Tibial artery (tissue), 4 donors: ENCODE results near the gene ATP9A.

ENCODE experiments used
- DNase-seq, 2 donors: peaks; one replicate each; pipeline ENCODE4 v3.0.0-alpha.2; 2019
- H3K27ac ChIP-seq, 2 donors: fragments of 200-600 bp; sonication (generic) in 1 of 2; 1 replicate in 1 of 2; 2 replicates in 1 of 2; pipeline ENCODE4 v1.5.1; 2018 to 2019; ENCODE audit warnings: mild to moderate bottlenecking in 1 of 2
- H3K27me3 ChIP-seq, 2 donors: fragments of 200-600 bp; sonication (generic) in 1 of 2; one replicate each; pipeline versions ENCODE4 v1.5.1 to v1.6.0; 2016 to 2019
- H3K36me3 ChIP-seq, 3 donors: fragments of 200-600 bp; sonication (generic) in 2 of 3; one replicate each; pipeline ENCODE4 v1.5.1; 2016 to 2019; ENCODE audit warnings: mild to moderate bottlenecking in 2 of 3
- H3K4me1 ChIP-seq, 4 donors: fragments of 200-600 bp; sonication (generic) in 2 of 4; 1 replicate in 3 of 4; 2 replicates in 1 of 4; pipeline ENCODE4 v1.5.1; 2016 to 2019
- H3K4me3 ChIP-seq, 2 donors: fragments of 200-600 bp; sonication (generic) in 1 of 2; 1 replicate in 1 of 2; 2 replicates in 1 of 2; pipeline ENCODE4 v1.5.1; 2018 to 2019; ENCODE audit warnings: mild to moderate bottlenecking in 2 of 2
- H3K9me3 ChIP-seq, 3 donors: fragments of 200-600 bp; sonication (generic) in 1 of 3; one replicate each; pipeline ENCODE4 v1.5.1; 2016 to 2019
- intact Hi-C: fragments of 100-400 bp; cut with DNase I; formaldehyde crosslinking; loops from one replicate; pipeline ENCODE4 v1.15.0; 2023; ENCODE audit warnings: low total_unique reads
- TF ChIP-seq, protein P1 (sequence below), 2 experiments: fragments of 200-600 bp in 1 of 2; fragments of 450-650 bp in 1 of 2; IDR thresholded peaks; one replicate each; pipeline ENCODE4 v1.5.1; 2017 to 2019; ENCODE audit warnings: antibody characterized with exemption in 2 of 2, mild to moderate bottlenecking in 1 of 2, moderate library complexity in 1 of 2

ATP9A gene

DNA sequence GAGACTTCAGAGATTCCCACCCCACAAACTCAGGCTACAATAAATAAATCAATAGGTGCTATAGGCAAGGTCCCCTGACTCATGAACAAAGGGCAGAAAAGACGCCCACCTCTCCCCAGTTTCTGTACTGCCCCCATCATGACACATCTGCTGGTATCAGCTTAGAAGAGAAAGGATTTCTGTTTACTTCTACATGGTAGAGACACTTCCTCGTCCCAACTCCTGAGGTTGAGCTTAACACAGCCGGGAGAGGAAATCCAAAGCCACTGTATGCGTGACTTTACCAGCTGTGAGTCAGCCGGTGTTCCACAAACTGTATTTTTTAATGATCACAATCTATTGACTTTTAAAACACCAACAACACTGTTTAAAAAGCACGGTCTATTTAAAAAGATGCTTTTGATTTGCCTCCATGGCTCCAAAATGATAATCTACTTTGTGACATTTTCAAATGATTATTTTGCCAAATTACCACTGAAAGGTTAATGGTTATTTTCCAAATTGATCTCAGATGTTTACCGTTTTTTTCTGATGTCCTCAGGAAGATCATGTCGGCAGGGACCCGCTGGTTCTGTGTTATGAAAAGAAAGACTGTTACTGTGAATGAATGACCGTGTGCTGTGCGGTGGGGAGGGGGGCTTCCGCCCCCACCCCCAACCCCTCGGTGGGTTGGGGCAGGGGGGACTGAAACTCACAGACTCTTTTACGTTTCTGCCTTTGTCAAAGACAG, 72.5 kb downstream of the ATP9A start:
- Histone ChIP-seq H3K4me1 (peaks cover 0 to 23% (median 15%) of the 10 kb centered on the region in 4 donors), H3K27ac (peak overlapping the region; percentile 3 to 21), H3K9me3 (no peaks in the 10 kb centered on the region), H3K36me3 (peaks cover 6 to 30% (median 8%) of the 10 kb centered on the region in 3 donors), H3K4me3 (no peak overlapping the region), H3K27me3 (no peaks in the 10 kb centered on the region)
- TF ChIP-seq, protein P1, sequence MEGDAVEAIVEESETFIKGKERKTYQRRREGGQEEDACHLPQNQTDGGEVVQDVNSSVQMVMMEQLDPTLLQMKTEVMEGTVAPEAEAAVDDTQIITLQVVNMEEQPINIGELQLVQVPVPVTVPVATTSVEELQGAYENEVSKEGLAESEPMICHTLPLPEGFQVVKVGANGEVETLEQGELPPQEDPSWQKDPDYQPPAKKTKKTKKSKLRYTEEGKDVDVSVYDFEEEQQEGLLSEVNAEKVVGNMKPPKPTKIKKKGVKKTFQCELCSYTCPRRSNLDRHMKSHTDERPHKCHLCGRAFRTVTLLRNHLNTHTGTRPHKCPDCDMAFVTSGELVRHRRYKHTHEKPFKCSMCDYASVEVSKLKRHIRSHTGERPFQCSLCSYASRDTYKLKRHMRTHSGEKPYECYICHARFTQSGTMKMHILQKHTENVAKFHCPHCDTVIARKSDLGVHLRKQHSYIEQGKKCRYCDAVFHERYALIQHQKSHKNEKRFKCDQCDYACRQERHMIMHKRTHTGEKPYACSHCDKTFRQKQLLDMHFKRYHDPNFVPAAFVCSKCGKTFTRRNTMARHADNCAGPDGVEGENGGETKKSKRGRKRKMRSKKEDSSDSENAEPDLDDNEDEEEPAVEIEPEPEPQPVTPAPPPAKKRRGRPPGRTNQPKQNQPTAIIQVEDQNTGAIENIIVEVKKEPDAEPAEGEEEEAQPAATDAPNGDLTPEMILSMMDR (IDR thresholded peaks at IDR 0.05): no peak
- DNase-seq: no peak
- intact Hi-C loops: no loop called here

DNA sequence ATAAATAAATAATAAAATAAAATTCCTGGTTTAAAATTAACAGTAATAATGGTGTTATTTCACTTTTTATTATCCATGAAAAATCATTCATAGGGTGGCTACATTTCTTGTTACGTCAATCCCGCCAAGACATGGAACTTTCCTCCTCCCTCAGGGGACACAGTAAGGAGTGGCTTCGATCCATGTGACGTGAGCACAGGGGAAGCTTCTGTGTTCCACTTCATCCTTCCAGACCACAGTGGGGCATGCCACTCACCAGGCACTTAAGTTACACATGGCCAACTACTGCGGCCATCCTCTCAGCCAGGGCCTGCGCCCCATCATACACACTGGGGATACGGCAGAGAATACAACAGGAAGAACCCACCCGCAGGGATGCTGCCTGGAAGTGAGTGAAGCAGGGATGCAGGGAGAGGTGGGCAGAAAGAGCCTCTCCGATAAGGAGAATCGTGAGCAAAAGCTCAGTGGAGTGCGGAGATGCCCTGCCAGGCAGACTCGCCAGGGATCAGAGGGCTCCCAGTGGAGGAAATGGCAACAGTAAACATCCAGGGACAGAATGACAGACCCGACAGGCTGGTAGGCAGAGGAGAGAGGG, 75.3 kb downstream of the ATP9A start:
- Histone ChIP-seq H3K4me1 (peaks cover 0 to 19% (median 15%) of the 10 kb centered on the region in 4 donors), H3K36me3 (peaks cover 17 to 58% (median 23%) of the 10 kb centered on the region in 3 donors), H3K4me3 (no peak overlapping the region), H3K27ac (no peak overlapping the region), H3K9me3 (no peaks in the 10 kb centered on the region), H3K27me3 (no peaks in the 10 kb centered on the region)
- DNase-seq: no peak
- TF ChIP-seq, protein P1 (IDR thresholded peaks at IDR 0.05): no peak
- intact Hi-C loops: no loop called here

DNA sequence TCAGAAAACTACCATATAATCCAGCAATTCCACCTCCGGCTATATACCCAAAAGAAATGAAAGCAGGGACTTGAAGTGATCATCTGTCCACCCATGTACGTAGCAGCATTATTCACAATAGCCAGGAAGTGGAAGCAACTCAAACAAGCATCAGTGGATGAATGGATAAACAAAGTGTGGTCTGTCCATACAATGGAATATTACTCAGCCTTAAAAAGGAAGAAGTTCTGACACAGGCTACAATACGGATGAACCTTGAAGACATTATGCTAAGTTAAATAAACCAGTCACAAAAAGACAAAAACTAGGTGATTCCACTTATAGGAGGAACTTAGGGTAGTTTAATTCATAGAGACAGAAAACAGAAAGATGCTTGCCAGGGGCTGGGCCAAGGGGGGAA, 76.5 kb downstream of the ATP9A start:
- no peaks in the 10 kb centered on the region for H3K27me3 ChIP-seq
- DNase-seq: no peak
- H3K4me1 ChIP-seq: peaks cover 0 to 13% (median 11%) of the 10 kb centered on the region in 4 donors
- TF ChIP-seq, protein P1 (IDR thresholded peaks at IDR 0.05): no peak
- no peaks in the 10 kb centered on the region for H3K9me3 ChIP-seq
- H3K27ac ChIP-seq: no peak overlapping the region
- no peak overlapping the region for H3K4me3 ChIP-seq
- intact Hi-C loops: no loop called here
- H3K36me3 ChIP-seq: peaks cover 25 to 69% (median 28%) of the 10 kb centered on the region in 3 donors

DNA sequence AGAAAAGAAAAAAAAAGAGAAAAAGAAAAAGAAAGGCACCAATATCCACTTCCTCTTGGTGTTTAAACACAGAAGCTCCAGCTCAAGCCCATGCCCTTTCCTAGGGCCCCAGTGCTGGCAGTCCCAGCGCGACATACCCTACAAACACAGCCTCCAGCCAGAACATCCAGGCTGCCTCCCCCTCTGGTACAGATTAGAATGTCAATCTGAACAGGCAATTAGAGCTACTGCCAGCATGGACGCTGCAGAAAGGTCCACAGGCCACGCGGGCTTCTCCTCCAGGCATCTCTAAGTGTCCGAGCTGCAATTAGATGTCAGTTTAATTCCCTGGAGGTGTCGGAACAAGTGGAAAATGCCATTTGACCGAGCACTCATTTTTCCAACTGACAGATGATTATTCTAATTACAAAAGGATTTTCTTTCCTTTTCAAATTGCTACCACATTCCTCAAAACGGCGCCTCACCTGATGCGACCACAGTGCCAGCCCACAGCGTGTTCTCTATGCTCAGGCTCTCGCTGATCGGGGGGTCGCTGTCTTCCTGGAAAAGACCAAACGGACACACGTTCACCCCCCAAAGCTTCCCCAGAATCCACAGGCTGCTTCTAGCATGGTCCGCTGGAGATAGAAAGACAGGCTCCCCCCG, 79.5 kb downstream of the ATP9A start:
- TF ChIP-seq, protein P1 (IDR thresholded peaks at IDR 0.05): no peak
- Histone ChIP-seq H3K27ac (no peak overlapping the region), H3K9me3 (no peaks in the 10 kb centered on the region), H3K27me3 (no peaks in the 10 kb centered on the region), H3K4me3 (no peak overlapping the region), H3K4me1 (no peaks in the 10 kb centered on the region), H3K36me3 (peaks cover 20 to 61% (median 23%) of the 10 kb centered on the region in 3 donors)
- DNase-seq: no peak
- intact Hi-C loops: no loop called here

DNA sequence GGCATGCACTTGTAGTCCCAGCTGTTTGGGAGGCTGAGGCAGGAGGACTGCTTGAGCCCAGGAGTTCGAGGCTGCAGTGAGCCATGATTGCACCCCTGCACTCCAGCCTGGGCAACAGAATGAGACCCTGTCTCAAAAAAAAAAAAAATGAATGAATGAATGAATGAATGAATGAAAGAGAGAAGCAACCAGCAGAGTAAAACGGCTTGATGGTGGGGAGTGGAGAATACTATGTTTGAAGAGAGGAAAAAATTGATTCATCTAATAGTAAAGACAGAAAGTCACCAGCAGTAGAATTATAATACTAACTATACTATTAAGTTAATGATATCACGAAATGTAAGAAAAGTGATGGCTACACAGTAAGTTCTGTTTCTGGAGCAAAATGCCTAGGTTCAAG, 80.6 kb downstream of the ATP9A start:
- intact Hi-C loops: no loop called here
- H3K9me3 ChIP-seq: no peaks in the 10 kb centered on the region
- no peaks in the 10 kb centered on the region for H3K27me3 ChIP-seq
- H3K27ac ChIP-seq: no peak overlapping the region
- no peak for DNase-seq
- TF ChIP-seq, protein P1 (IDR thresholded peaks at IDR 0.05): no peak
- H3K4me3 ChIP-seq: no peak overlapping the region
- no peaks in the 10 kb centered on the region for H3K4me1 ChIP-seq
- peaks cover 19 to 50% (median 20%) of the 10 kb centered on the region in 3 donors for H3K36me3 ChIP-seq
